ENCODE data around the gene OGFOD3. TPM values are rescaled to one million over a fixed set of nuclear protein-coding genes. Genes with fewer than 3 reads are reported as not detected.

Gene OGFOD3
- total and polyA plus RNA-seq, 2 experiments from 2014 or later = 25.7 to 30.5 TPM

DNA sequence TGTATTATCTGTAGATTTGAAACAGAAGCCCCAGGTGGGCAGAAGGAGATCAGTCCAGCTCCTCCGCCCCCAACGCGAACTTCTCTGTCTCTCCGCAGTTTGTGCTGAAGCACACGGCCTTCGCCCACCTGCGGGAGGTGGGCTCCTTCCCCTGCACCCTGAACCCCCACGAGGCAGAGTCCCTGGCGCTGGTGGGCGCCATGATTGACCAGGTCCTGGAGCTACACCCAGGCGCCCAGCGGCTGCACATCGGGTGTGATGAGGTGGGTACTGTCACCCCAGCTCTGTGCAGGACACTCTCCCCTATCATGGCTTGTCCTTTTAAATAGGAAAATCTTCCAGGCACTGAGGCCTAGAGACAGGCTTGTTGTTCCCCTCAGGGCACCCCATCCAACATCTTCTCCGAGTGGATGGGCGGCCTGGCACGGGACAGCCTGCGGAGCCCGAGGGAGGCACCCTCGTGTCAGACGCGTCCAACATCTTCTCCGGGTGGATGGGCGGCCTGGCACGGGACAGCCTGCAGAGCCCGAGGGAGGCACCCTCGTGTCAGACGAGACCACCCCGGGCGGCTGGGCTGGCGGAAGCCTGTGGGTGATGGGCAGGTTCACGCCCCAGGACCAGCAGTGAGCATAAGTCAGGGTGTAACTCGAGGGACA lies 15.3 kb upstream of the OGFOD3 start:
- H3K27ac ChIP-seq = no peak overlapping the region
- H3K79me2 ChIP-seq = no peaks in the 10 kb centered on the region
- H4K20me1 ChIP-seq (ENCODE audit: insufficient read depth, poor library complexity, severe bottlenecking) = no peaks in the 10 kb centered on the region
- no peak overlapping the region for H3K4me3 ChIP-seq
- H2AFZ ChIP-seq = no peak overlapping the region
- no peaks in the 10 kb centered on the region for H3K9me2 ChIP-seq (replicated peaks; ENCODE audit: insufficient read depth)
- no peaks in the 10 kb centered on the region for H3K27me3 ChIP-seq
- no peaks in the 10 kb centered on the region for H3K36me3 ChIP-seq (replicated peaks; ENCODE audit: insufficient read depth, low read depth)
- no peak overlapping the region for H3K4me2 ChIP-seq
- H3K9me3 ChIP-seq (ENCODE audit: low read depth) = no peaks in the 10 kb centered on the region
- TF ChIP-seq EZH2 (IDR thresholded peaks at IDR 0.05; ENCODE audit: borderline replicate concordance) (no peak), EZH2phosphoT487 (IDR thresholded peaks at IDR 0.05; ENCODE audit: low read depth, severe bottlenecking, unreplicated experiment) (no peak)
- TF ChIP-seq, protein P1, sequence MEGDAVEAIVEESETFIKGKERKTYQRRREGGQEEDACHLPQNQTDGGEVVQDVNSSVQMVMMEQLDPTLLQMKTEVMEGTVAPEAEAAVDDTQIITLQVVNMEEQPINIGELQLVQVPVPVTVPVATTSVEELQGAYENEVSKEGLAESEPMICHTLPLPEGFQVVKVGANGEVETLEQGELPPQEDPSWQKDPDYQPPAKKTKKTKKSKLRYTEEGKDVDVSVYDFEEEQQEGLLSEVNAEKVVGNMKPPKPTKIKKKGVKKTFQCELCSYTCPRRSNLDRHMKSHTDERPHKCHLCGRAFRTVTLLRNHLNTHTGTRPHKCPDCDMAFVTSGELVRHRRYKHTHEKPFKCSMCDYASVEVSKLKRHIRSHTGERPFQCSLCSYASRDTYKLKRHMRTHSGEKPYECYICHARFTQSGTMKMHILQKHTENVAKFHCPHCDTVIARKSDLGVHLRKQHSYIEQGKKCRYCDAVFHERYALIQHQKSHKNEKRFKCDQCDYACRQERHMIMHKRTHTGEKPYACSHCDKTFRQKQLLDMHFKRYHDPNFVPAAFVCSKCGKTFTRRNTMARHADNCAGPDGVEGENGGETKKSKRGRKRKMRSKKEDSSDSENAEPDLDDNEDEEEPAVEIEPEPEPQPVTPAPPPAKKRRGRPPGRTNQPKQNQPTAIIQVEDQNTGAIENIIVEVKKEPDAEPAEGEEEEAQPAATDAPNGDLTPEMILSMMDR (IDR thresholded peaks at IDR 0.05; ENCODE audit: poor library complexity) = no peak
- DNase-seq (ENCODE audit: low spot score) = no peak
- H3K4me1 ChIP-seq (ENCODE audit: insufficient read depth) = no peaks in the 10 kb centered on the region
- whole genome bisulfite sequencing (ENCODE audit: low lambda C conversion rate, missing lambda C conversion rate) = 96% methylated on average over 31 of the region's 32 CpGs

DNA sequence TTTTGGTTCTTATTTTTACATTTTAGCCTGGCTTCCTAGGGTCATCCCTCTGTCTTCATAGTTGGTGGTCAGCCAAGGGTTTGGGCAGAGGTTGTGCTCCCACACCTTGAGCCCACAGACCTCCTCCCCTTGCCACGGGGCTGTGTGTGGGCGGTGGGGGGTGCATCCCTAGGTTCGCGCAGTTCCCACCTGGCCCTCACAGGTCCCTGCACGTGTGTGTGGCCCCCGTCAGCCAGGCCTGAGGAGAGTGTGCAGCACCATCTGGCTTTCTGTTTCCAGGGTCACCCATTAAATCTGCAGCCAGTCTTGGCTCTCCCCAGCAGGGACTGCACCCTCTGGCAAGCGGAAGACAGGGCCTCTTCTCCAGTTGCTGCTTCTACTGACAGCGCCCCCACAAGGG lies 13.6 kb upstream of the OGFOD3 start:
- WGBS (ENCODE audit: low lambda C conversion rate, missing lambda C conversion rate) = 87% methylated on average over 8 of the region's 8 CpGs
- no peak for TF ChIP-seq EZH2 (IDR thresholded peaks at IDR 0.05; ENCODE audit: borderline replicate concordance)
- TF ChIP-seq, protein P1 (IDR thresholded peaks at IDR 0.05; ENCODE audit: poor library complexity) = no peak
- no peak for TF ChIP-seq EZH2phosphoT487 (IDR thresholded peaks at IDR 0.05; ENCODE audit: low read depth, severe bottlenecking, unreplicated experiment)
- no peaks in the 10 kb centered on the region for H3K36me3 ChIP-seq (replicated peaks; ENCODE audit: insufficient read depth, low read depth)

DNA sequence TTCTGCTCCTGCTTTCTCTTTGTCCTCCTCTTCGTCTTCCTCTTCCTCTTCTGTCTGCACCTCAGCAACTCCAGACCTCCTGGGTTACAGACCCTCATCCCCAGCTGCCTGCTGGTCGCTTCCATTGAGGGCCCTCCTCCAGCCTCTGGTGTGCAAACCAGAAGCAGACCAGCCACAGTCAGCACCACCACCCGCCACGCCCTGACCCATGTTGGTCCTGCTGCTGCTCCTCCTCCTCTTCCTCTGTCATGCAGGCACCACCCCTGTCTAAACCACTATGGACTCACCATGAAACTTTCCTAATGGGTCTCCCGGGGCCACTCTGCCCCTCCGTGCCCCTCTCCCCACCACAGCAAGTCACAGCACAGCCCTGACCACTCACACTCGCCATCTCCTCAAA lies 11.4 kb upstream of the OGFOD3 start:
- no peak overlapping the region for H3K4me3 ChIP-seq
- H3K4me2 ChIP-seq = no peak overlapping the region
- H3K79me2 ChIP-seq = no peaks in the 10 kb centered on the region
- no peaks in the 10 kb centered on the region for H3K9me3 ChIP-seq (ENCODE audit: low read depth)
- H3K4me1 ChIP-seq (ENCODE audit: insufficient read depth) = no peaks in the 10 kb centered on the region
- no peaks in the 10 kb centered on the region for H3K27me3 ChIP-seq
- H4K20me1 ChIP-seq (ENCODE audit: insufficient read depth, poor library complexity, severe bottlenecking) = no peaks in the 10 kb centered on the region
- no peak overlapping the region for H2AFZ ChIP-seq
- DNase-seq (ENCODE audit: low spot score) = no peak
- WGBS (ENCODE audit: low lambda C conversion rate, missing lambda C conversion rate) = 84% methylated on average over 5 of the region's 7 CpGs
- TF ChIP-seq, protein P1 (IDR thresholded peaks at IDR 0.05; ENCODE audit: poor library complexity) = no peak
- TF ChIP-seq EZH2 (IDR thresholded peaks at IDR 0.05; ENCODE audit: borderline replicate concordance) (no peak), EZH2phosphoT487 (IDR thresholded peaks at IDR 0.05; ENCODE audit: low read depth, severe bottlenecking, unreplicated experiment) (no peak)
- H3K27ac ChIP-seq = no peak overlapping the region
- no peaks in the 10 kb centered on the region for H3K9me2 ChIP-seq (replicated peaks; ENCODE audit: insufficient read depth)
- H3K36me3 ChIP-seq (replicated peaks; ENCODE audit: insufficient read depth, low read depth) = no peaks in the 10 kb centered on the region

More for the DNA sequence above, 13.6 kb upstream of the OGFOD3 start:
- H2AFZ ChIP-seq = no peak overlapping the region
- DNase-seq (ENCODE audit: low spot score) = no peak
- H3K27me3 ChIP-seq = no peaks in the 10 kb centered on the region
- H4K20me1 ChIP-seq (ENCODE audit: insufficient read depth, poor library complexity, severe bottlenecking) = no peaks in the 10 kb centered on the region
- H3K4me2 ChIP-seq = no peak overlapping the region
- H3K9me2 ChIP-seq (replicated peaks; ENCODE audit: insufficient read depth) = no peaks in the 10 kb centered on the region
- H3K9me3 ChIP-seq (ENCODE audit: low read depth) = no peaks in the 10 kb centered on the region
- H3K79me2 ChIP-seq = no peaks in the 10 kb centered on the region
- H3K27ac ChIP-seq = no peak overlapping the region
- no peaks in the 10 kb centered on the region for H3K4me1 ChIP-seq (ENCODE audit: insufficient read depth)
- H3K4me3 ChIP-seq = no peak overlapping the region

Data from hepatocyte (in vitro differentiated cells).